PC-9 (cell line): Measurements from ENCODE around the gene HSD17B11. TPM values are rescaled to one million over a fixed set of nuclear protein-coding genes. Genes with fewer than 3 reads are reported as not detected.

Experiments
- Bru-seq: library from RNA; stranded (reverse); fragments of 400-500 nt; gene quantifications from one replicate; lab custom pipeline; 2021; lab: Mats Ljungman, UMichigan
- BruChase-seq, 2 experiments: library from RNA; stranded (reverse); fragments of 400-500 nt; gene quantifications; one replicate each; lab custom pipeline; 2021; lab: Mats Ljungman, UMichigan
- BruUV-seq: library from RNA; stranded (reverse); fragments of 400-500 nt; replicated peaks from 2 replicates; lab custom pipeline; 2021; lab: Mats Ljungman, UMichigan
- CTCF ChIA-PET: fragments of 300-600 bp; sonication (Branson Sonifier 250); formaldehyde crosslinking; loops from one replicate; lab custom pipeline; 2022; ENCODE audit warnings: antibody characterized with exemption; lab: Charles Lee
- POLR2A ChIA-PET: fragments of 300-600 bp; sonication (Branson Sonifier 250); formaldehyde crosslinking; loops from one replicate; lab custom pipeline; 2022; ENCODE audit warnings: antibody characterized with exemption; ENCODE audit not compliant: unreplicated experiment; lab: Charles Lee
- DNase-seq, 2 experiments: peaks; one replicate each; pipeline versions ENCODE4 v3.0.0 to v3.0.0-alpha.2; 2015 to 2022; ENCODE audit warnings: mixed read lengths in 1 of 2
- H2AFZ ChIP-seq: fragments of 200-600 bp; sonication (generic); 2 replicates; pipeline ENCODE4 v1.8.1; 2017; ENCODE audit warnings: antibody characterized with exemption
- H3F3A ChIP-seq: fragments of 200-600 bp; sonication (generic); 2 replicates; pipeline ENCODE4 v1.8.1; 2017; ENCODE audit warnings: antibody characterized with exemption, mild to moderate bottlenecking, low read depth; ENCODE audit not compliant: insufficient read depth
- H3K27ac ChIP-seq: fragments of 200-600 bp; sonication (generic); 2 replicates; pipeline ENCODE4 v1.6.1; 2016; ENCODE audit warnings: mixed run types
- H3K27me3 ChIP-seq: fragments of 200-600 bp; sonication (generic); 2 replicates; pipeline ENCODE4 v1.6.1; 2016; ENCODE audit warnings: low read depth, mixed run types; ENCODE audit not compliant: insufficient read depth
- H3K36me3 ChIP-seq: fragments of 200-600 bp; sonication (generic); 2 replicates; pipeline ENCODE4 v1.6.1; 2016; ENCODE audit warnings: low read depth, mixed run types
- H3K4me1 ChIP-seq: fragments of 200-600 bp; sonication (generic); replicated peaks from 2 replicates; pipeline ENCODE4 v1.6.1; 2016; ENCODE audit warnings: mixed run types; ENCODE audit not compliant: insufficient read depth
- H3K4me2 ChIP-seq: fragments of 200-600 bp; sonication (generic); 2 replicates; pipeline ENCODE4 v1.6.1; 2017; ENCODE audit warnings: mixed run types
- H3K4me3 ChIP-seq: fragments of 200-600 bp; sonication (generic); 2 replicates; pipeline ENCODE4 v1.6.1; 2016; ENCODE audit warnings: mixed run types
- H3K79me2 ChIP-seq: fragments of 200-600 bp; sonication (generic); 2 replicates; pipeline ENCODE4 v1.6.1; 2017; ENCODE audit warnings: low read depth, mixed run types
- H3K9me2 ChIP-seq: fragments of 200-600 bp; sonication (generic); 2 replicates; pipeline ENCODE4 v1.8.1; 2017; ENCODE audit warnings: mild to moderate bottlenecking; ENCODE audit not compliant: insufficient read depth
- H3K9me3 ChIP-seq: fragments of 200-600 bp; sonication (generic); 2 replicates; pipeline ENCODE4 v1.8.1; 2016; ENCODE audit warnings: low read depth; ENCODE audit not compliant: insufficient read depth
- H4K20me1 ChIP-seq: fragments of 200-600 bp; sonication (generic); 2 replicates; pipeline ENCODE4 v1.8.1; 2017; ENCODE audit not compliant: insufficient read depth
- EZH2 ChIP-seq: fragments of 200-600 bp; sonication (generic); IDR thresholded peaks from 2 replicates; pipeline ENCODE4 v1.8.0; 2017; ENCODE audit warnings: antibody characterized with exemption, low read depth
- intact Hi-C: fragments of 100-400 bp; cut with micrococcal nuclease; formaldehyde crosslinking; loops from one replicate; pipeline ENCODE4 v1.10.0; 2022; ENCODE audit not compliant: unreplicated experiment
- long read RNA-seq: library from polyadenylated mRNA; stranded (forward); transcript quantifications from one replicate; pipeline ENCODE4 v2.0.0, GENCODE V29; 2022
- total RNA-seq: library from RNA; stranded (reverse); gene quantifications from 2 replicates; pipeline ENCODE4 v1.2.3, GENCODE V29; 2021
- TF ChIP-seq, protein P1 (sequence below): fragments of 200-600 bp; sonication (generic); conservative IDR thresholded peaks from 2 replicates; pipeline ENCODE4 v1.6.1; 2017; ENCODE audit warnings: mixed run types, antibody characterized with exemption, mild to moderate bottlenecking, moderate library complexity

Gene HSD17B11, protein sequence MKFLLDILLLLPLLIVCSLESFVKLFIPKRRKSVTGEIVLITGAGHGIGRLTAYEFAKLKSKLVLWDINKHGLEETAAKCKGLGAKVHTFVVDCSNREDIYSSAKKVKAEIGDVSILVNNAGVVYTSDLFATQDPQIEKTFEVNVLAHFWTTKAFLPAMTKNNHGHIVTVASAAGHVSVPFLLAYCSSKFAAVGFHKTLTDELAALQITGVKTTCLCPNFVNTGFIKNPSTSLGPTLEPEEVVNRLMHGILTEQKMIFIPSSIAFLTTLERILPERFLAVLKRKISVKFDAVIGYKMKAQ
- total RNA-seq, result 26.9 and 30.5 TPM in 2 replicates
- Bru-seq, nascent RNA, result percentile 65 among the genes with signal in this experiment
- BruChase-seq, experiment 1, labeled RNA remaining after a 2-hour chase, result percentile 63 among the genes with signal in this experiment
- percentile 59 among the genes with signal in this experiment for BruChase-seq, experiment 2, labeled RNA remaining after a 6-hour chase
- long read RNA-seq, transcript HSD17B11-201 (7 exons, 1,885 nt), result major isoform, 53 of 64 reads
- long read RNA-seq, partial matches to known transcripts, result 6 of 64 reads
- long read RNA-seq, other reads (novel, unspliced or antisense), result 5 of 64 reads

- H3K27me3 ChIP-seq, result no peaks in the 10 kb centered on the region
- no peak for TF ChIP-seq EZH2
- TF ChIP-seq, protein P1, sequence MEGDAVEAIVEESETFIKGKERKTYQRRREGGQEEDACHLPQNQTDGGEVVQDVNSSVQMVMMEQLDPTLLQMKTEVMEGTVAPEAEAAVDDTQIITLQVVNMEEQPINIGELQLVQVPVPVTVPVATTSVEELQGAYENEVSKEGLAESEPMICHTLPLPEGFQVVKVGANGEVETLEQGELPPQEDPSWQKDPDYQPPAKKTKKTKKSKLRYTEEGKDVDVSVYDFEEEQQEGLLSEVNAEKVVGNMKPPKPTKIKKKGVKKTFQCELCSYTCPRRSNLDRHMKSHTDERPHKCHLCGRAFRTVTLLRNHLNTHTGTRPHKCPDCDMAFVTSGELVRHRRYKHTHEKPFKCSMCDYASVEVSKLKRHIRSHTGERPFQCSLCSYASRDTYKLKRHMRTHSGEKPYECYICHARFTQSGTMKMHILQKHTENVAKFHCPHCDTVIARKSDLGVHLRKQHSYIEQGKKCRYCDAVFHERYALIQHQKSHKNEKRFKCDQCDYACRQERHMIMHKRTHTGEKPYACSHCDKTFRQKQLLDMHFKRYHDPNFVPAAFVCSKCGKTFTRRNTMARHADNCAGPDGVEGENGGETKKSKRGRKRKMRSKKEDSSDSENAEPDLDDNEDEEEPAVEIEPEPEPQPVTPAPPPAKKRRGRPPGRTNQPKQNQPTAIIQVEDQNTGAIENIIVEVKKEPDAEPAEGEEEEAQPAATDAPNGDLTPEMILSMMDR, result no peak; the same call in 1 of the 2 replicates
- no peaks in the 10 kb centered on the region for H3K9me2 ChIP-seq
- no peaks in the 10 kb centered on the region for H3K9me3 ChIP-seq
- intact Hi-C loops, result loop anchor here (2.0 kb wide), 1 partner anchor 32 kb away; the partner anchor contains the start of gene NUDT9
- peak within 1 kb of the TSS; percentile 84 for H3K4me2 ChIP-seq
- no peaks in the 10 kb centered on the region for H4K20me1 ChIP-seq
- ChIA-PET CTCF (interaction anchor here (0.6 to 0.7 kb wide), 3 partner anchors 74 to 120 kb away, joined by 3 to 9 read pairs (median 3); no protein-coding TSS in a partner anchor), POLR2A (interaction anchor here (1.1 kb wide), 1 partner anchor 31 kb away, joined by 5 read pairs; the partner anchor contains the start of gene NUDT9)
- H3K4me1 ChIP-seq, result 0 out of 2 replicates have a peak, but pooled peaks cover 5% of the 10 kb centered on the region
- DNase-seq, result peak; percentile 68 to 74
- TSS peak; percentile 73 for BruUV-seq
- H3K36me3 ChIP-seq, result no peaks in the 10 kb centered on the region
- H3K4me3 ChIP-seq, result peak within 1 kb of the TSS; percentile 88
- peak within 1 kb of the TSS; percentile 55 for H3K27ac ChIP-seq
- peaks cover 21% of the 10 kb centered on the region for H3K79me2 ChIP-seq
- peaks cover 8% of the 10 kb centered on the region; the same call in 1 of the 2 replicates for H3F3A ChIP-seq
- peak within 1 kb of the TSS; percentile 86 for H2AFZ ChIP-seq
Measured at GRCh38 chr4:87390891-87391575, at the start of gene HSD17B11. HSD17B11 (minus strand) TSS chr4:87391188; CDS start chr4:87391070, 118 bp downstream.

GRCh38 chr4:87433342-87433741 is 42.4 kb upstream of the HSD17B11 start:
- Histone ChIP-seq H4K20me1 (no peaks in the 10 kb centered on the region), H3K9me2 (no peaks in the 10 kb centered on the region), H3K27ac (no peak overlapping the region), H3K79me2 (0 out of 2 replicates have a peak, but pooled peaks cover 4% of the 10 kb centered on the region), H3K9me3 (no peaks in the 10 kb centered on the region), H3K36me3 (0 out of 2 replicates have a peak, but pooled peaks cover 5% of the 10 kb centered on the region), H3K27me3 (no peaks in the 10 kb centered on the region), H3K4me2 (no peak overlapping the region), H3K4me3 (no peak overlapping the region), H2AFZ (no peak overlapping the region), H3K4me1 (no peaks in the 10 kb centered on the region), H3F3A (no peaks in the 10 kb centered on the region)
- no peak for TF ChIP-seq EZH2
- TF ChIP-seq, protein P1, result no peak
- no peak for DNase-seq
- ChIA-PET POLR2A (no interaction called here), CTCF (no interaction called here)
- intact Hi-C loops, result no loop called here
- no TSS peak for BruUV-seq

GRCh38 chr4:87430038-87430437 is 39.0 kb upstream of the HSD17B11 start:
- no peak overlapping the region for H3K27ac ChIP-seq
- no TSS peak for BruUV-seq
- no peaks in the 10 kb centered on the region for H3K27me3 ChIP-seq
- CTCF ChIA-PET, result no interaction called here
- no peak overlapping the region for H2AFZ ChIP-seq
- no peaks in the 10 kb centered on the region for H4K20me1 ChIP-seq
- H3K4me3 ChIP-seq, result no peak overlapping the region
- no peaks in the 10 kb centered on the region for H3K9me2 ChIP-seq
- no peak overlapping the region for H3K4me2 ChIP-seq
- no peaks in the 10 kb centered on the region for H3K9me3 ChIP-seq
- 0 out of 2 replicates have a peak, but pooled peaks cover under 1% of the 10 kb centered on the region for H3K36me3 ChIP-seq
- intact Hi-C loops, result no loop called here
- TF ChIP-seq, protein P1, result no peak
- no peak for TF ChIP-seq EZH2
- POLR2A ChIA-PET, result no interaction called here
- no peaks in the 10 kb centered on the region for H3F3A ChIP-seq
- DNase-seq, result no peak
- no peaks in the 10 kb centered on the region for H3K4me1 ChIP-seq
- H3K79me2 ChIP-seq, result peaks cover 12% of the 10 kb centered on the region; the same call in 1 of the 2 replicates
